Dendritic cell treated with granulocyte-macrophage colony-stimulating factor and Interleukin-4, amounts not matched to agents 40 ng/mL and 50 ng/mL, for 4 days (primary cell): ENCODE results near the gene ELL.

Source experiments
- H3K27ac Mint-ChIP-seq: one replicate; pipeline ENCODE4 v1.8.0; 2022; ENCODE audit warnings: mild to moderate bottlenecking, mixed read lengths
- H3K27me3 Mint-ChIP-seq: one replicate; pipeline ENCODE4 v1.8.0; 2022; ENCODE audit warnings: mild to moderate bottlenecking, mixed read lengths
- H3K36me3 Mint-ChIP-seq: one replicate; pipeline ENCODE4 v1.8.0; 2022; ENCODE audit warnings: low read depth, mixed read lengths
- H3K4me1 Mint-ChIP-seq: one replicate; pipeline ENCODE4 v1.8.0; 2022; ENCODE audit warnings: low read depth, mixed read lengths
- H3K4me3 Mint-ChIP-seq: one replicate; pipeline ENCODE4 v1.8.0; 2022; ENCODE audit warnings: mild to moderate bottlenecking, moderate library complexity, mixed read lengths
- H3K9me3 Mint-ChIP-seq: one replicate; pipeline ENCODE4 v1.8.0; 2022; ENCODE audit warnings: mixed read lengths
- intact Hi-C: fragments of 100-400 bp; cut with micrococcal nuclease; formaldehyde crosslinking; loops from one replicate; pipeline ENCODE4 v1.15.0; 2022

ELL gene

GRCh38 chr19:18473003-18473705, 48.7 kb downstream of the ELL start:
- H3K27me3 Mint-ChIP-seq = no peaks in the 10 kb centered on the region
- H3K27ac Mint-ChIP-seq = peak overlapping the region; percentile 22
- no peak overlapping the region for H3K4me3 Mint-ChIP-seq
- H3K4me1 Mint-ChIP-seq = peaks cover 79% of the 10 kb centered on the region
- H3K9me3 Mint-ChIP-seq = no peaks in the 10 kb centered on the region
- peaks cover 96% of the 10 kb centered on the region for H3K36me3 Mint-ChIP-seq
- intact Hi-C loops = no loop called here

- Mint-ChIP-seq H3K4me3 (no peak overlapping the region), H3K27me3 (no peaks in the 10 kb centered on the region), H3K27ac (no peak overlapping the region), H3K4me1 (peaks cover 79% of the 10 kb centered on the region), H3K9me3 (no peaks in the 10 kb centered on the region), H3K36me3 (peaks cover 92% of the 10 kb centered on the region)
- intact Hi-C loops = no loop called here
Measured at GRCh38 chr19:18470787-18471186, 51.1 kb downstream of the ELL start.

GRCh38 chr19:18469069-18469846, 52.6 kb downstream of the ELL start:
- H3K4me1 Mint-ChIP-seq = peaks cover 79% of the 10 kb centered on the region
- peak overlapping the region; percentile 38 for H3K27ac Mint-ChIP-seq
- H3K36me3 Mint-ChIP-seq = peaks cover 92% of the 10 kb centered on the region
- no peaks in the 10 kb centered on the region for H3K27me3 Mint-ChIP-seq
- no peaks in the 10 kb centered on the region for H3K9me3 Mint-ChIP-seq
- intact Hi-C loops = loop anchor here (5.0 kb wide), 2 partner anchors 33 to 118 kb away; partner anchors contain the start of gene REX1BD
- H3K4me3 Mint-ChIP-seq = no peak overlapping the region

GRCh38 chr19:18468517-18468916, 53.4 kb downstream of the ELL start:
- peaks cover 92% of the 10 kb centered on the region for H3K36me3 Mint-ChIP-seq
- no peaks in the 10 kb centered on the region for H3K9me3 Mint-ChIP-seq
- no peak overlapping the region for H3K4me3 Mint-ChIP-seq
- H3K27ac Mint-ChIP-seq = peak overlapping the region; percentile 33
- H3K27me3 Mint-ChIP-seq = no peaks in the 10 kb centered on the region
- peaks cover 77% of the 10 kb centered on the region for H3K4me1 Mint-ChIP-seq
- intact Hi-C loops = loop anchor here (5.0 kb wide), 2 partner anchors 34 to 119 kb away; partner anchors contain the start of gene REX1BD

- peaks cover 71% of the 10 kb centered on the region for H3K4me1 Mint-ChIP-seq
- H3K36me3 Mint-ChIP-seq = peaks cover 92% of the 10 kb centered on the region
- no peak overlapping the region for H3K4me3 Mint-ChIP-seq
- H3K27ac Mint-ChIP-seq = peak overlapping the region; percentile 33
- no peaks in the 10 kb centered on the region for H3K9me3 Mint-ChIP-seq
- intact Hi-C loops = loop anchor here (5.0 kb wide), 2 partner anchors 34 to 119 kb away; partner anchors contain the start of gene REX1BD
- no peaks in the 10 kb centered on the region for H3K27me3 Mint-ChIP-seq
Measured at GRCh38 chr19:18467978-18468377, 53.9 kb downstream of the ELL start.

GRCh38 chr19:18466354-18466753, 55.5 kb downstream of the ELL start:
- Mint-ChIP-seq H3K9me3 (no peaks in the 10 kb centered on the region), H3K36me3 (peaks cover 92% of the 10 kb centered on the region), H3K27me3 (no peaks in the 10 kb centered on the region), H3K27ac (peak overlapping the region; percentile 76), H3K4me3 (no peak overlapping the region), H3K4me1 (peaks cover 68% of the 10 kb centered on the region)
- intact Hi-C loops = loop anchor here (5.0 kb wide), 2 partner anchors 36 to 121 kb away; partner anchors contain the start of gene REX1BD

GRCh38 chr19:18465964-18466339, 55.9 kb downstream of the ELL start:
- Mint-ChIP-seq H3K27me3 (no peaks in the 10 kb centered on the region), H3K4me1 (peaks cover 67% of the 10 kb centered on the region), H3K4me3 (no peak overlapping the region), H3K36me3 (peaks cover 92% of the 10 kb centered on the region), H3K27ac (peak overlapping the region; percentile 76), H3K9me3 (no peaks in the 10 kb centered on the region)
- intact Hi-C loops = loop anchor here (5.0 kb wide), 2 partner anchors 36 to 121 kb away; partner anchors contain the start of gene REX1BD

GRCh38 chr19:18465214-18465963, 56.5 kb downstream of the ELL start:
- Mint-ChIP-seq H3K4me3 (peak overlapping the region; percentile 39), H3K36me3 (peaks cover 92% of the 10 kb centered on the region), H3K27ac (peak overlapping the region; percentile 76), H3K27me3 (no peaks in the 10 kb centered on the region), H3K4me1 (peaks cover 62% of the 10 kb centered on the region), H3K9me3 (no peaks in the 10 kb centered on the region)
- intact Hi-C loops = loop anchor here (5.0 kb wide), 2 partner anchors 37 to 122 kb away; partner anchors contain the start of gene REX1BD

- Mint-ChIP-seq H3K4me3 (peak overlapping the region; percentile 39), H3K9me3 (no peaks in the 10 kb centered on the region), H3K27me3 (no peaks in the 10 kb centered on the region), H3K27ac (peak overlapping the region; percentile 76), H3K4me1 (peaks cover 54% of the 10 kb centered on the region), H3K36me3 (peaks cover 92% of the 10 kb centered on the region)
- intact Hi-C loops = loop anchor here (5.0 kb wide), 2 partner anchors 38 to 123 kb away; partner anchors contain the start of gene REX1BD
Measured at GRCh38 chr19:18464646-18465045, 57.2 kb downstream of the ELL start.

GRCh38 chr19:18461471-18461870, 60.4 kb downstream of the ELL start:
- intact Hi-C loops = no loop called here
- H3K27me3 Mint-ChIP-seq = no peaks in the 10 kb centered on the region
- H3K4me3 Mint-ChIP-seq = no peak overlapping the region
- no peaks in the 10 kb centered on the region for H3K9me3 Mint-ChIP-seq
- H3K36me3 Mint-ChIP-seq = peaks cover 100% of the 10 kb centered on the region
- peaks cover 26% of the 10 kb centered on the region for H3K4me1 Mint-ChIP-seq
- peak overlapping the region; percentile 23 for H3K27ac Mint-ChIP-seq

GRCh38 chr19:18460900-18461299, 61.0 kb downstream of the ELL start:
- Mint-ChIP-seq H3K36me3 (peaks cover 100% of the 10 kb centered on the region), H3K27me3 (no peaks in the 10 kb centered on the region), H3K27ac (no peak overlapping the region), H3K4me3 (no peak overlapping the region), H3K4me1 (peaks cover 25% of the 10 kb centered on the region), H3K9me3 (no peaks in the 10 kb centered on the region)
- intact Hi-C loops = no loop called here

GRCh38 chr19:18457483-18458331, 64.2 kb downstream of the ELL start:
- Mint-ChIP-seq H3K27me3 (no peaks in the 10 kb centered on the region), H3K9me3 (no peaks in the 10 kb centered on the region), H3K4me3 (no peak overlapping the region), H3K27ac (no peak overlapping the region), H3K4me1 (peaks cover 4% of the 10 kb centered on the region), H3K36me3 (peaks cover 94% of the 10 kb centered on the region)
- intact Hi-C loops = no loop called here

GRCh38 chr19:18456974-18457373, 64.9 kb downstream of the ELL start:
- no peaks in the 10 kb centered on the region for H3K27me3 Mint-ChIP-seq
- no peak overlapping the region for H3K4me3 Mint-ChIP-seq
- peaks cover 94% of the 10 kb centered on the region for H3K36me3 Mint-ChIP-seq
- peaks cover 4% of the 10 kb centered on the region for H3K4me1 Mint-ChIP-seq
- intact Hi-C loops = no loop called here
- H3K9me3 Mint-ChIP-seq = no peaks in the 10 kb centered on the region
- H3K27ac Mint-ChIP-seq = no peak overlapping the region
